ENCODE results near the gene USP31. TPM values are rescaled to one million over a fixed set of nuclear protein-coding genes. Genes with fewer than 3 reads are reported as not detected.

Gene USP31
- total RNA-seq, 1 experiment from 2014 or later: 16.1 TPM

DNA sequence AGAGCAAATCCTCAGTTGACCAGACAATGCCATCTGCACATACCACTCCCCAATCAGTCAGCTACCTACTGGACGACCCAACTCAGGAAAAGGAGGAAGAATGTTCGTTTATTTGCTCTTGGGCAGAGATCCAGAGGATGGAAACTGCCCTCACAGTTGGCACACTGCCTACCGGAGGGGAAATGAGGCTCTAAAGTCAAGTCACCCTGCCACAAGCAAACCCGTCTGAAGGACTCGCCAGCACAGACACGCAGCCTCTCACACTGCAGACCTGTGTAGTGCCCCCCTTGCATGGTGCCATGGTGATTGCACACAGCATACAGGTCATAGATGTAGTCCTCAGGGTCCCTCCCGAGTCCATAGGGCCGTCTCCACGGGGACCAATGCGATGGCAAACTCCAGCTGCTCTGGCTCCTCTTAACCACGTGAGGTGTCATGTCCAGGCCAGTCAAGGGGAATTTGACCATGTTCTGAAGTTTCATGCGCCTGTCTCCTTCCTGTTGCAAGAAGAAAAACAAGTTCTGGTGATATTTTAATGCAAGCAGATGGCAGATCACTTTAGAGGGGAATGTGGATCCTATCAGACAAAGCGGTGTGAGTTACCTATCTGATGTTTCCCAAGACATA lies 69.5 kb downstream of the USP31 start:
- no peak overlapping the region for H2AFZ ChIP-seq (ENCODE audit: low read length)
- no peak for DNase-seq

More for the DNA sequence above, 69.5 kb downstream of the USP31 start:
- Histone ChIP-seq H3K27me3 (ENCODE audit: insufficient read depth, low read length) (no peaks in the 10 kb centered on the region), H3K23ac (ENCODE audit: insufficient read length, low read depth, low read length) (no peak overlapping the region), H3K9me3 (ENCODE audit: control insufficient read depth, low read depth, low read length) (no peaks in the 10 kb centered on the region), H3K4me1 (ENCODE audit: insufficient read depth, low read length) (no peaks in the 10 kb centered on the region), H4K20me1 (ENCODE audit: control insufficient read depth, insufficient read depth, insufficient read length) (no peaks in the 10 kb centered on the region), H3K56ac (ENCODE audit: insufficient read length, low read depth, low read length) (no peak overlapping the region), H3K27ac (ENCODE audit: insufficient read length, low read depth, low read length) (no peak overlapping the region), H2BK15ac (ENCODE audit: low read depth, low read length) (no peak overlapping the region), H3K4me2 (ENCODE audit: insufficient read depth, insufficient read length, low read length) (no peak overlapping the region), H3K9ac (ENCODE audit: extremely low read depth, insufficient read length, low read length) (no peak overlapping the region), H2BK120ac (ENCODE audit: low read depth, low read length, poor library complexity, severe bottlenecking) (no peak overlapping the region), H3K79me2 (ENCODE audit: insufficient read depth, low read length) (no peaks in the 10 kb centered on the region), H4K91ac (ENCODE audit: insufficient read length, low read depth, low read length) (no peak overlapping the region), H3K79me1 (ENCODE audit: insufficient read depth, low read depth, low read length, poor library complexity, severe bottlenecking) (no peaks in the 10 kb centered on the region), H4K5ac (ENCODE audit: insufficient read length, low read depth, low read length) (no peak overlapping the region), H3K14ac (ENCODE audit: insufficient read depth, low read length) (no peak overlapping the region), H2BK5ac (ENCODE audit: insufficient read length, low read length) (no peak overlapping the region), H3K4ac (ENCODE audit: low read depth, low read length) (no peak overlapping the region), H2BK20ac (ENCODE audit: low read depth, low read length, poor library complexity, severe bottlenecking) (no peak overlapping the region), H4K8ac (replicated peaks; ENCODE audit: insufficient read length, low read depth, low read length) (no peak overlapping the region), H2AK5ac (ENCODE audit: insufficient read length, low read length) (no peak overlapping the region), H3K23me2 (ENCODE audit: insufficient read length, low read depth, low read length, poor library complexity, severe bottlenecking) (no peaks in the 10 kb centered on the region), H3T11ph (ENCODE audit: low read length) (no peak overlapping the region), H2BK12ac (ENCODE audit: insufficient read length, low read depth, low read length) (no peak overlapping the region), H3K18ac (ENCODE audit: insufficient read length, low read depth, low read length) (no peak overlapping the region)
- Mint-ChIP-seq H3K27me3 (ENCODE audit: low read depth) (no peaks in the 10 kb centered on the region), H3K36me3 (ENCODE audit: insufficient read depth in 1 of 3, low read depth in 3 of 3) (peaks cover 36 to 58% (median 55%) of the 10 kb centered on the region in 3 experiments; a peak in 6 of 7 replicates), H3K27ac (peak overlapping the region in 1 of 3 experiments; percentile 7; a peak in 1 of 7 replicates), H3K4me3 (no peak overlapping the region), H3K4me1 (peaks cover 15% of the 10 kb centered on the region in 2 experiments), H3K9me3 (no peaks in the 10 kb centered on the region)
- TF ChIP-seq, protein P1, sequence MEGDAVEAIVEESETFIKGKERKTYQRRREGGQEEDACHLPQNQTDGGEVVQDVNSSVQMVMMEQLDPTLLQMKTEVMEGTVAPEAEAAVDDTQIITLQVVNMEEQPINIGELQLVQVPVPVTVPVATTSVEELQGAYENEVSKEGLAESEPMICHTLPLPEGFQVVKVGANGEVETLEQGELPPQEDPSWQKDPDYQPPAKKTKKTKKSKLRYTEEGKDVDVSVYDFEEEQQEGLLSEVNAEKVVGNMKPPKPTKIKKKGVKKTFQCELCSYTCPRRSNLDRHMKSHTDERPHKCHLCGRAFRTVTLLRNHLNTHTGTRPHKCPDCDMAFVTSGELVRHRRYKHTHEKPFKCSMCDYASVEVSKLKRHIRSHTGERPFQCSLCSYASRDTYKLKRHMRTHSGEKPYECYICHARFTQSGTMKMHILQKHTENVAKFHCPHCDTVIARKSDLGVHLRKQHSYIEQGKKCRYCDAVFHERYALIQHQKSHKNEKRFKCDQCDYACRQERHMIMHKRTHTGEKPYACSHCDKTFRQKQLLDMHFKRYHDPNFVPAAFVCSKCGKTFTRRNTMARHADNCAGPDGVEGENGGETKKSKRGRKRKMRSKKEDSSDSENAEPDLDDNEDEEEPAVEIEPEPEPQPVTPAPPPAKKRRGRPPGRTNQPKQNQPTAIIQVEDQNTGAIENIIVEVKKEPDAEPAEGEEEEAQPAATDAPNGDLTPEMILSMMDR (conservative IDR thresholded peaks at IDR 0.05): no peak
- no CpG with 5 or more reads among the region's 13 CpGs for WGBS (ENCODE audit: extremely low coverage, insufficient read length, low lambda C conversion rate)

All from H9 (cell line).